GM12873 (cell line): ENCODE results near the gene RESF1.

ENCODE experiments used
- CTCF ChIP-seq: IDR thresholded peaks from 2 replicates; pipeline ENCODE4 v1.5.1; 2012; ENCODE audit warnings: low read depth, mild to moderate bottlenecking, moderate library complexity, low read length, control low read depth; ENCODE audit not compliant: insufficient read depth; ENCODE audit errors: missing control alignments

The RESF1 gene

GRCh38 chr12:31984806-31985591 is 25.8 kb downstream of the RESF1 start:
- no peak for TF ChIP-seq CTCF

GRCh38 chr12:31985832-31986231 is 26.6 kb downstream of the RESF1 start:
- TF ChIP-seq CTCF = no peak

GRCh38 chr12:31989571-31990362 is 30.6 kb downstream of the RESF1 start:
- TF ChIP-seq CTCF = no peak

- TF ChIP-seq CTCF = no peak
Observed at GRCh38 chr12:31991146-31991545, 31.9 kb downstream of the RESF1 start.

GRCh38 chr12:31991815-31992214 is 32.6 kb downstream of the RESF1 start:
- TF ChIP-seq CTCF = no peak

- no peak for TF ChIP-seq CTCF
Observed at GRCh38 chr12:31999692-32000091, 40.5 kb downstream of the RESF1 start.

- TF ChIP-seq CTCF = no peak
Observed at GRCh38 chr12:32000373-32001005, 41.3 kb downstream of the RESF1 start.
